Stimulated activated CD4-positive, alpha-beta T cell treated with anti-CD3 and anti-CD28 coated beads, Interleukin-1b, Interleukin-23, amount 100 ng/mL, for 24 hours (primary cell): ENCODE measurements around the gene HDGFL2.
A peak's percentile ranks its signal among the peaks of the same experiment; 100 is the strongest.

Experiments used
- DNase-seq, 4 experiments: peaks; one replicate each; pipeline ENCODE4 v3.0.0-alpha.2; 2020; ENCODE audit warnings: low read depth in 4 of 4, low spot score in 1 of 4

The HDGFL2 gene

GRCh38 chr19:4472174-4472974 is at the start of gene HDGFL2:
HDGFL2 (plus strand) TSS chr19:4472297; CDS start chr19:4472351, 54 bp downstream.
- peak in 1 of 4 experiments; percentile 88 for DNase-seq

- DNase-seq = no peak
Measured at GRCh38 chr19:4423416-4424126, 48.5 kb upstream of the HDGFL2 start.

- DNase-seq = no peak
Measured at GRCh38 chr19:4425537-4425936, 46.6 kb upstream of the HDGFL2 start.

GRCh38 chr19:4428326-4428975 is 43.6 kb upstream of the HDGFL2 start:
- no peak for DNase-seq

- DNase-seq = no peak
Measured at GRCh38 chr19:4429256-4429655, 42.8 kb upstream of the HDGFL2 start.

GRCh38 chr19:4429771-4430171 is 42.3 kb upstream of the HDGFL2 start:
- no peak for DNase-seq

GRCh38 chr19:4430760-4431159 is 41.3 kb upstream of the HDGFL2 start:
- DNase-seq = no peak

- DNase-seq = no peak
Measured at GRCh38 chr19:4431296-4431695, 40.8 kb upstream of the HDGFL2 start.

GRCh38 chr19:4431808-4432674 is 40.1 kb upstream of the HDGFL2 start:
- DNase-seq = no peak

- DNase-seq = no peak
Measured at GRCh38 chr19:4432918-4433506, 39.1 kb upstream of the HDGFL2 start.

- DNase-seq = no peak
Measured at GRCh38 chr19:4434391-4434790, 37.7 kb upstream of the HDGFL2 start.

GRCh38 chr19:4436231-4436630 is 35.9 kb upstream of the HDGFL2 start:
- no peak for DNase-seq

- DNase-seq = no peak
Measured at GRCh38 chr19:4437103-4437502, 35.0 kb upstream of the HDGFL2 start.

- no peak for DNase-seq
Measured at GRCh38 chr19:4439243-4439642, 32.9 kb upstream of the HDGFL2 start.

- no peak for DNase-seq
Measured at GRCh38 chr19:4441994-4442818, 29.9 kb upstream of the HDGFL2 start.

GRCh38 chr19:4442819-4443146 is 29.3 kb upstream of the HDGFL2 start:
- DNase-seq = no peak

- no peak for DNase-seq
Measured at GRCh38 chr19:4443188-4443587, 28.9 kb upstream of the HDGFL2 start.

GRCh38 chr19:4443966-4444764 is 27.9 kb upstream of the HDGFL2 start:
- DNase-seq = no peak
